ENCODE results near the gene HMGCS2. TPM values are rescaled to one million over a fixed set of nuclear protein-coding genes. Genes with fewer than 3 reads are reported as not detected.
"Not testable (repeated sequence)": the region's sequence is repeated elsewhere in the genome, so short reads cannot be mapped to it uniquely, and the experiment has no call there.

The HMGCS2 gene
- polyA plus RNA-seq, 3 donors, result 0.11 to 4.7 (median 0.67) TPM

- no peak overlapping the region for H3K27ac ChIP-seq (ENCODE audit: low read depth, low read length)
- 65 to 73% (median 67%) methylated on average over 8 of the region's 8 CpGs for WGBS, 3 donors
Observed at GRCh38 chr1:119794230-119794875, 25.6 kb upstream of the HMGCS2 start.

DNA sequence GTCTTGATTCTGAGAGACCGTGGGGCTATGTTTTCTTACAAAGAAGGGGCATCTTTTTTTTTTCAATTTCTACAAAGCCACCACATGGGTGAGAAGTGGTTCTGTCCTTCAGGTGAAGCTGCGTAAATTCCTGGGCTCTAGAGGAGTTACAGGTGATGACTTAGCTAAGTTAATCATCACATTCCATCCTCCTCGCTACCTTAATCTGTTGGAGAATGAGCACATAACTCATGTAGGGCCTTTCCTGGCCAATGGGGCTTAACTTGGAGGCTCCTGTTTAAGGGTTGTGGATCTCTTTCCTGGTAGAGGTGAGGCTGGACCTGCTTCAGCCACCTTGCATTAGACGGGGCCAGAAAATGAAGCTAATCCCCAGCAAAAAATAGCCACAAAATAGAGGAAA lies 22.7 kb upstream of the HMGCS2 start:
- H3K27ac ChIP-seq (ENCODE audit: low read depth, low read length), result no peak overlapping the region
- 84 to 95% (median 91%) methylated on average over 4 of the region's 4 CpGs for WGBS, 3 donors

DNA sequence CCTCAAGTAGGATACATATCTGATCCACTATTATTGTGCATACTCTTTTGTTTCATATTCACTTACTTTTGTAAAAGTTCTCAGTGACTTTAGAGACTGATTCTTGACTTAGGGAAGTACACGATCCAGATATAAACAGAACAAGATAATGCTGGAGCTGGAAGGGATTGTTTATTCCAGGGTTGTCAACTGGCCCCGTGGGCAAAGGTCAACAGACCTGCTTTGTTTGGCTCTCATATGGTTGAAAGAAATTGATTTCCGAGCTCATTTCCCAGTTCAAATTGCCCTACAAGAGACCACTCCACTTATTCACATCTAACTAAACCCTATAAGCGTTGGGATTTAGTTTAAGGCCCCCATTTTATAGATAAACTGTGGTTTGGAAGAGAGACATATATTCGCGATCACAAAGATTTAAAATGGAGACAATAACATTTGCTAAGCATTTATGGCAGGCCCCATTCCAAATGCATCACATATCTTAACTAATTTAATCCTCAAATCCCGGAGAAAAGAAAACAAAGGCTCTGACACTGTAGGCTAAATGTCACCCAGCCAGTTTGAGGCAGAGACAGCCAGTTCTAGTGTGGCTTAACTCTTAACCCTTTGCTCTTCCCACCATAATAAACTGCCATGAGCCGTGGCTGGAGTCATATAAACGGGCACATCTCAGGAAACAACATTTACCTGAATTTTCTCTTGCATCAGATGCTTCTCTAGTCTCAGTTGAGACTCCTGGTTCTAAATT lies 21.9 kb upstream of the HMGCS2 start:
- no peak overlapping the region for H3K27ac ChIP-seq (ENCODE audit: low read depth, low read length)
- 39 to 70% (median 69%) methylated on average over 9 of the region's 9 CpGs for WGBS, 3 donors

GRCh38 chr1:119787776-119788175 lies 19.1 kb upstream of the HMGCS2 start:
- H3K27ac ChIP-seq (ENCODE audit: low read depth, low read length), result no peak overlapping the region
- 20 to 30% (median 28%) methylated on average over 2 of the region's 2 CpGs for WGBS, 3 donors

DNA sequence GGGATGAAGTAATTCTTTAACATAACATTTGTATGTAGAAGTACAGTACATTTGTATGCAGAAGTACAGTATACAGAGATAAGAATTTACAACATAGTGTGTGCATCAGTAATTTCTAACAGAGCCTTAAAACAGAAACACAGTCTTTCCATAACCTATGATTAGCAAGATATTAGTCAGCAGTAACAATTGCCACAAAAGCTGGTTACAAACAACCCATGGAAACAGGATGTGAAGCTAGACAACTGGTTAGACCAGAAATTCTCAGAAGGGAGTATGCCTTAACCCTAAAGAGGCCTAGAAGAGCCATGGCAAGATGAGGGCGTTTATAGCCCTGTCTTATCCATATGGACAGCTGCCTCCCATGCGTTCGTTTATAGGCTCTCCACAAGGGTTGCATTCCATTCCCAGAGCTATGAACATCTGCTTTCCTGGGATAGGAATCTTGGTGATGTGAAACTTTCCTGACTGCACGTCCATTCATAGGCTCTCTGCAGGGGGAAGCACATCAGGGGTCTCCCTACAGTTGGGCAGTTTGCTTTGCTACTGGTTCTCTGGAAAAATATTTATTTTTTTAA lies 17.9 kb upstream of the HMGCS2 start:
- 70 to 72% (median 71%) methylated on average over 4 of the region's 4 CpGs for WGBS, 3 donors
- not testable (repeated sequence) for H3K27ac ChIP-seq (ENCODE audit: low read depth, low read length)

DNA sequence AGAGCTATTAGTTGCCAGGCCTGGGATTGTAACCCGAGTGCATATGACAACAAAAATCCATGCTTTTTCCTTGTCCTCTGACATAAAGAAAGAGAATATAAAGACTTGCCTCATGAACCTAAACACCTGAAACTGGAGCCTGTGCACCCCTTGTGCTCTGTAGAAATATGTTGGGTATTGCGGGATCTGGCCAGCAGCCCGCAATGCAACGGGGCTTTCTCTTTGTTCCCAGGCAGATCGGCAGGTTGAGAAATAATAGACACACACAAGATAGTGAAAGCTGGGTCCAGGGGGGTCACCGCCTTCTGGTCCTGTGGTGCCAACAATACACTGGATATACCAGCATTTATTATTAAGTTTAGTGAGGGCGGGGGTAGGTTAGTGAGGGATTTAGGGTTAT lies 17.3 kb upstream of the HMGCS2 start:
- WGBS, 3 donors, result 47 to 60% (median 60%) methylated on average over 7 of the region's 7 CpGs
- not testable (repeated sequence) for H3K27ac ChIP-seq (ENCODE audit: low read depth, low read length)

GRCh38 chr1:119784191-119784781 lies 15.6 kb upstream of the HMGCS2 start:
- 33 to 55% (median 49%) methylated on average over 3 of the region's 3 CpGs for WGBS, 3 donors
- H3K27ac ChIP-seq (ENCODE audit: low read depth, low read length), result no peak overlapping the region

GRCh38 chr1:119783354-119784185 lies 14.9 kb upstream of the HMGCS2 start:
- H3K27ac ChIP-seq (ENCODE audit: low read depth, low read length), result no peak overlapping the region
- 42 to 80% (median 48%) methylated on average over 6 of the region's 6 CpGs for WGBS, 3 donors

DNA sequence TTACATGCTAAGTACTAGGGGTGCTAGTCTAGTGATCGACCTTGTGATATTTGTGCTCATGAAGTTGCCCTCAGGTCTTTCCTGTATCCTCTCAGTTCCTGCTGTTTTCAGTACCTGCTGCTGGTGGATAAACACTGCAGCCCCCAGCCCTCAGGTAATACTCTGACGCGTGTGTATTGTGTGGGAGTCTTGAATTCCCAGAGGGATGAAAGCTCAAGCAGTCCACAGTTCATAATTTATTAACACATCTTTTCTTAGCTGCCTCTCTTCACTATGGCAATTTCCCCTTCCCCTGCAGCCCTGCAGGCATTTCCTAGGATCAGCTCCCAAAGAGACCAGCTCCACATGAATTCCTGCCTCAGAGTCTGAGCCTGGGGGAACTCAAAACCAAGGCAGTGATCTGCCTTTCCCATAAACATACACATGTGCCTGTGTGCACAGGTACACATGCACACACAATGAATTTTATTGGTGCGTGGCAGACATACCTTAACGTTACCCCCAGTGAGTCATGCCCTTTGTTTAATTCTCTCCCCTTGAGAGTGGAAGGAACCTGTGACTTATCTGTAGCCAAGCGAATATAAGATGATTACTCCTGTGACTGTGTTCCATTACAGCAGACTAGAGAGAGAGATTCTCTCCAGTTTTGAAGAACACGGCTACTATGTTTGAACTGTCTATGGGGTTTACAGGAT lies 14.1 kb upstream of the HMGCS2 start:
- WGBS, 3 donors, result 63 to 78% (median 68%) methylated on average over 7 of the region's 7 CpGs
- no peak overlapping the region for H3K27ac ChIP-seq (ENCODE audit: low read depth, low read length)

GRCh38 chr1:119781434-119782210 lies 12.9 kb upstream of the HMGCS2 start:
- H3K27ac ChIP-seq (ENCODE audit: low read depth, low read length), result no peak overlapping the region
- 82 to 96% (median 84%) methylated on average over 11 of the region's 11 CpGs for WGBS, 3 donors

GRCh38 chr1:119779869-119780356 lies 11.2 kb upstream of the HMGCS2 start:
- no peak overlapping the region for H3K27ac ChIP-seq (ENCODE audit: low read depth, low read length)
- WGBS, 3 donors, result 10 to 24% (median 20%) methylated on average over 5 of the region's 5 CpGs

- WGBS, 3 donors, result 86 to 91% (median 89%) methylated on average over 13 of the region's 13 CpGs
Observed at GRCh38 chr1:119778886-119779560, 10.3 kb upstream of the HMGCS2 start.

DNA sequence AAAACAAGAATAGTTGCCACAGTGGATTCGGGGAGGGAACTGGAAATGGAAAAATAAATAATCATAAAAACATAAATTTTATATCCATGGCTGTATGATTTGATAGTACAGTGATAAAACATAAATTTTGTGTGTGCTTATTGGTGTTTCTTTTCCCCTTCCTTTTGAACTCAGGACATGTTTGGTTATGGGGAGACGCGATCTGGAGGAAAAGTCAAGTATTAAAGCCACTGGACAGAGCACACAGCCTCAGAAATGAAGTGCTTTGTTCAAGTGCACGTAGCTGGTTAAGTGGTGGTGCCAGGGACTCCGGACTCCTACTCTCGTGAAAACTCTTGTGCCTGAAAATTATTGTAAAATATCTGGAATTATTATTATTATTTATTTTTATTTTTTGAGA lies 9.7 kb upstream of the HMGCS2 start:
- WGBS, 3 donors, result 92 to 98% (median 93%) methylated on average over 6 of the region's 6 CpGs
- H3K27ac ChIP-seq (ENCODE audit: low read depth, low read length), result no peak overlapping the region

More at GRCh38 chr1:119778886-119779560, 10.3 kb upstream of the HMGCS2 start:
- H3K27ac ChIP-seq (ENCODE audit: low read depth, low read length), result no peak overlapping the region

DNA sequence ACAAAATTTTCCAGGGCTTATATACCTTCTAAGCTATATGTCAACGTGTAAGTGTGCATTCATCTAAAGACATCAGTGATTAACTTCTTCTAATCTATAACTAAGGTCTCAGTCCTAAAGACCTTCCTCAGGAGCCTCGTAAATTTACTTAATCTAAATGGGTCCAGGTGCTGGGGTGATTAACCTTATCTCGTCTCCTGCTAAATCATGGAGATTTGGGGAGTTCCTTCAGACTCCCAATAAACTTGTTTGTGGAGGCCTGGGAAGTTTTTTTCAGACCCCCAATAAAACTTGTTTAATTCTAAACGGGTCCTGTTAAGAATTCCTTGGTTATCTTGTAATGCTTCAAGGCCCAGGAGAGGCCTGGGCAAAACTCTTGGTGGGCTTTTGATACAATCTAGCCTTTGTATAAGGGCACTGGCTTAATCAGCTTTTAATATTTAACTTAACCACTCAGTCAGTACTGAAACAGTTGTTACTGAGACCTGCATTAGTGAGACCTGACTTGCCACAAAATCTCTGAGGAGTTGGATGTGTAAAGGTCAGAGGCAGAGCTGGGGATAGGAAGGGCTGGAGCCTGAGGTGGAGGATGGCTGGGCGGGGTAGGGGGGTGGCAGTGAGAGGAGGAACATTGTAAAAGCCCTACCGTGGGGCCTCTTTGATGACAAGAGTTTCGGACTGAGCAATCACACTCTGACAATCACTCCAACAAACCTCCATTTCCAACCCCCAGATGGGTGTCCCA lies 6.2 kb upstream of the HMGCS2 start:
- no peak overlapping the region for H3K27ac ChIP-seq (ENCODE audit: low read depth, low read length)
- 46 to 83% (median 75%) methylated on average over 7 of the region's 7 CpGs for WGBS, 3 donors

- no peak overlapping the region for H3K27ac ChIP-seq (ENCODE audit: low read depth, low read length)
- 63 to 86% (median 74%) methylated on average over 3 of the region's 3 CpGs for WGBS, 3 donors
Observed at GRCh38 chr1:119773711-119774241, 5.1 kb upstream of the HMGCS2 start.

- no peak overlapping the region for H3K27ac ChIP-seq (ENCODE audit: low read depth, low read length)
- 95 to 98% (median 95%) methylated on average over 2 of the region's 2 CpGs for WGBS, 3 donors
Observed at GRCh38 chr1:119772298-119772697, 3.6 kb upstream of the HMGCS2 start.
